K562 (cell line): Measurements from ENCODE around the gene PSMC4. TPM values are rescaled to one million over a fixed set of nuclear protein-coding genes. Genes with fewer than 3 reads are reported as not detected.

Source experiments
- ARNT ChIP-seq, 2 experiments: fragments of 450-650 bp; IDR thresholded peaks; 2 replicates each; pipeline ENCODE4 v1.6.1; 2016; ENCODE audit warnings: mild to moderate bottlenecking in 1 of 2
- ATF2 ChIP-seq: sonication (generic); formaldehyde crosslinking; IDR thresholded peaks from 2 replicates; pipeline ENCODE4 v1.8.1; 2022; ENCODE audit warnings: missing genetic modification reagents
- CCNT2 ChIP-seq: IDR thresholded peaks from 2 replicates; pipeline ENCODE4 v1.6.1; 2011; ENCODE audit warnings: borderline replicate concordance, low read depth, mild to moderate bottlenecking, moderate library complexity, mixed read lengths, low read length; ENCODE audit not compliant: insufficient read length; ENCODE audit errors: extremely low read depth
- E4F1 ChIP-seq: fragments of 250-450 bp; sonication (Bioruptor Pico); IDR thresholded peaks from 2 replicates; pipeline ENCODE4 v1.5.0; 2021; ENCODE audit warnings: mild to moderate bottlenecking, borderline replicate concordance
- EP300 ChIP-seq: IDR thresholded peaks from 2 replicates; pipeline ENCODE4 v1.6.1; 2012; ENCODE audit warnings: low read length, improper control_type of control experiment
- ETV5 ChIP-seq: sonication (generic); formaldehyde crosslinking; IDR thresholded peaks from 2 replicates; pipeline ENCODE4 v1.4.0; 2020; ENCODE audit warnings: low read depth, mild to moderate bottlenecking, missing genetic modification reagents
- FOXO4 ChIP-seq: fragments of 450-650 bp; formaldehyde crosslinking; IDR thresholded peaks from 2 replicates; pipeline ENCODE4 v1.4.0; 2020; ENCODE audit warnings: mild to moderate bottlenecking, moderate library complexity
- HDGF ChIP-seq: fragments of 450-650 bp; IDR thresholded peaks from 2 replicates; pipeline ENCODE4 v1.6.1; 2016
- HMG20A ChIP-seq: fragments of 450-650 bp; formaldehyde crosslinking; conservative IDR thresholded peaks from 2 replicates; pipeline ENCODE4 v1.4.0; 2020; ENCODE audit warnings: mild to moderate bottlenecking, mixed read lengths
- JUND ChIP-seq, 2 experiments: IDR thresholded peaks; 2 replicates in 1 of 2; 3 replicates in 1 of 2; pipeline ENCODE4 v1.6.1; 2011; ENCODE audit warnings: borderline replicate concordance in 2 of 2, low read depth in 2 of 2, low read length in 2 of 2, improper control_type of control experiment in 1 of 2, missing biosample characterization in 1 of 2, missing genetic modification characterization in 1 of 2, missing genetic modification reagents in 1 of 2
- MCM7 ChIP-seq, 2 experiments: fragments of 450-650 bp; IDR thresholded peaks; 2 replicates each; pipeline ENCODE4 v1.6.1; 2016 to 2018
- PRPF4 ChIP-seq: fragments of 200-400 bp; formaldehyde crosslinking; IDR thresholded peaks from one replicate; pipeline ENCODE4 v1.6.1; 2017; ENCODE audit warnings: low read length, low read depth, mild to moderate bottlenecking; ENCODE audit not compliant: insufficient read depth, poor library complexity, severe bottlenecking
- RBBP5 ChIP-seq: fragments of 200-600 bp; sonication (generic); IDR thresholded peaks from 2 replicates; pipeline ENCODE4 v1.6.1; 2012; ENCODE audit warnings: borderline replicate concordance, mild to moderate bottlenecking, low read length, control low read depth, inconsistent platforms; ENCODE audit not compliant: insufficient read depth, poor library complexity, severe bottlenecking
- ZBED1 ChIP-seq: IDR thresholded peaks from 2 replicates; pipeline ENCODE4 v1.6.1; 2014
- ZBTB26 ChIP-seq: fragments of 450-650 bp; formaldehyde crosslinking; IDR thresholded peaks from 2 replicates; pipeline ENCODE4 v1.4.0; 2022; ENCODE audit warnings: missing genetic modification characterization
- ZNF165 ChIP-seq: fragments of 250-450 bp; sonication (Bioruptor Pico); IDR thresholded peaks from 2 replicates; pipeline ENCODE4 v1.4.0; 2020; ENCODE audit warnings: borderline replicate concordance
- ZNF699 ChIP-seq: fragments of 250-450 bp; sonication (Bioruptor Pico); IDR thresholded peaks from 2 replicates; pipeline ENCODE4 v1.8.0; 2021; ENCODE audit warnings: mild to moderate bottlenecking, moderate library complexity; ENCODE audit not compliant: insufficient replicate concordance
- ZNF717 ChIP-seq: fragments of 250-450 bp; sonication (Bioruptor Pico); IDR thresholded peaks from 2 replicates; pipeline ENCODE4 v1.5.0; 2021
- polyA plus RNA-seq, 8 experiments: library from polyadenylated mRNA; depleted of rRNA in 4 of 8; stranded (reverse) in 5 of 8; unstranded in 3 of 8; fragments of >200 nt; fragmentation: Nextera tagmentation in 2 of 8; fragmentation: Illumina TruSeq in 1 of 8; extraction: Ambion mirVana in 2 of 8; extraction: Trizol in 1 of 8; gene quantifications; 2 replicates each; pipeline versions ENCODE4 v1.2.1 to v1.2.3, GENCODE V29; 2011 to 2014; ENCODE audit warnings: inconsistent platforms in 1 of 8, missing spikeins in 1 of 8
- total RNA-seq, 7 experiments: library from RNA; depleted of rRNA in 6 of 7; stranded (reverse); fragments of >200 nt in 6 of 7; fragmentation: Illumina TruSeq in 2 of 7; extraction: Trizol in 2 of 7; gene quantifications; 2 replicates each; pipeline versions ENCODE4 v1.2.1 to v1.2.3, GENCODE V29; 2011 to 2021; ENCODE audit warnings: low replicate concordance in 1 of 7

The PSMC4 gene
- total and polyA plus RNA-seq, 9 of the 15 experiments (the other 6 are each of a cell fraction or from before 2014, with no cell fraction given), result 45.9 to 475 (median 142) TPM

- TF ChIP-seq FOXO4 (CRISPR knock-in tag), result no peak
- TF ChIP-seq ZBED1, result no peak
- no peak for TF ChIP-seq PRPF4
- no peak for TF ChIP-seq EP300
- TF ChIP-seq ZNF717, result no peak
- no peak for TF ChIP-seq ZNF165
- TF ChIP-seq ETV5 (CRISPR knock-in tag), result peak; percentile 62
- no peak for TF ChIP-seq E4F1 (CRISPR knock-in tag)
- no peak for TF ChIP-seq HDGF
- peak; percentile 87; the same call in 1 of the 2 replicates for TF ChIP-seq JUND (IDR thresholded peaks at IDR 0.05; ENCODE audit: borderline replicate concordance, low read depth, low read length)
- peak; percentile 64; the same call in 1 of the 3 replicates for TF ChIP-seq JUND (tag; IDR thresholded peaks at IDR 0.05; ENCODE audit: borderline replicate concordance, low read depth, low read length)
- no peak for TF ChIP-seq HMG20A (CRISPR knock-in tag)
- TF ChIP-seq CCNT2, result peak; percentile 77
- TF ChIP-seq MCM7 (IDR thresholded peaks at IDR 0.05), result no peak
- TF ChIP-seq ZNF699 (CRISPR knock-in tag), result no peak
- no peak for TF ChIP-seq ATF2 (CRISPR knock-in tag)
- peak; percentile 73; the same call in 1 of the 2 replicates for TF ChIP-seq ZBTB26 (CRISPR knock-in tag)
- TF ChIP-seq RBBP5, result peak; percentile 43
- TF ChIP-seq ARNT (IDR thresholded peaks at IDR 0.05), result no peak
Observed at GRCh38 chr19:39970675-39971379, at the start of gene PSMC4 (continued).
